ENCODE results near the gene RAD51B. TPM values are rescaled to one million over a fixed set of nuclear protein-coding genes. Genes with fewer than 3 reads are reported as not detected.
"Not testable (repeated sequence)": the region's sequence is repeated elsewhere in the genome, so short reads cannot be mapped to it uniquely, and the experiment has no call there.

RAD51B gene
- polyA plus RNA-seq, 3 donors: 3.6 to 11.6 (median 9.4) TPM

DNA sequence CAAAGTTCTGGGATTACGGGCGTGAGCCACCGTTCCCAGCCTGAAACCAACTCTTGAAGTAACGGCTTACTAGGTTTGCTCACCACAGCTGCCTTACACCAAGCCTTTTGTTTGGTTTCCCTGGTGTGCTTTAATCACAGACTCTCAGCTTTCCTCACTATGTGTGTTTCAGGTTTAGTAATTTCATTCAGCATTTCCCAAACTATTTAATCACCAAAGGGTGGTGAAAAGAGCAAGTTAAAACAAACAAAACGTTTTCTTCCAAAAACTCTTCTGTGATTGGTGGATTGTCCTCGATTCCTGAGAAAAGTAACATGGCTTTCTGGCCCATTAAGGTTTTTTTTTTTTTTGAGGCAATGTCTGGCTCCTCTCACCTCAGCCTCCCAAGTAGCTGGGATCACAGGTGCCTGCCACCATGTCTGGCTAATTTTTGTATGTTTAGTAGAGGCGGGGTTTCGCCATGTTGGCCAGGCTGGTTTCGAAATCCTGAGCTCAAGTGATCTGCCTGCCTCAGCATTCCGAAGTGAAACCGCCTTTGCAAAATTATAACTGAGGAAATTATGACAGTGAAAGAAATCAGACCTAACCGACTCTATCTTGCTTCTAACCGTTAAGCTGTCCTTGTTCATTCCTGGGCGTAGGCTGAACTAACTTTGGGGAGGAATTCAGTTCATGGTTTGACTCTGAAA is 1.7 kb upstream of the RAD51B start:
- H3K9ac ChIP-seq (ENCODE audit: insufficient read depth, low read length, poor library complexity, severe bottlenecking): no peak overlapping the region
- peaks cover 6 to 8% of the 10 kb centered on the region in 2 donors for H3K36me3 Mint-ChIP-seq
- DNase-seq: peak; percentile 29 to 53 (median 51)
- H3K4me3 ChIP-seq (replicated peaks in 1 of 3; ENCODE audit: low read depth in 2 of 3, low read length in 3 of 3): peak overlapping the region in 2 of 3 experiments; percentile 10 to 97
- no peaks in the 10 kb centered on the region for H4K20me1 ChIP-seq (ENCODE audit: insufficient read depth, low read length)
- peaks cover 0 to 2% (median 0%) of the 10 kb centered on the region in 7 donors for H3K9me3 Mint-ChIP-seq
- H3K27me3 ChIP-seq (ENCODE audit: control insufficient read depth in 2 of 2, insufficient read depth in 2 of 2, low read length in 2 of 2): no peaks in the 10 kb centered on the region
- WGBS (ENCODE audit: insufficient coverage): 57% methylated on average over 7 of the region's 14 CpGs
- TF ChIP-seq, protein P1, sequence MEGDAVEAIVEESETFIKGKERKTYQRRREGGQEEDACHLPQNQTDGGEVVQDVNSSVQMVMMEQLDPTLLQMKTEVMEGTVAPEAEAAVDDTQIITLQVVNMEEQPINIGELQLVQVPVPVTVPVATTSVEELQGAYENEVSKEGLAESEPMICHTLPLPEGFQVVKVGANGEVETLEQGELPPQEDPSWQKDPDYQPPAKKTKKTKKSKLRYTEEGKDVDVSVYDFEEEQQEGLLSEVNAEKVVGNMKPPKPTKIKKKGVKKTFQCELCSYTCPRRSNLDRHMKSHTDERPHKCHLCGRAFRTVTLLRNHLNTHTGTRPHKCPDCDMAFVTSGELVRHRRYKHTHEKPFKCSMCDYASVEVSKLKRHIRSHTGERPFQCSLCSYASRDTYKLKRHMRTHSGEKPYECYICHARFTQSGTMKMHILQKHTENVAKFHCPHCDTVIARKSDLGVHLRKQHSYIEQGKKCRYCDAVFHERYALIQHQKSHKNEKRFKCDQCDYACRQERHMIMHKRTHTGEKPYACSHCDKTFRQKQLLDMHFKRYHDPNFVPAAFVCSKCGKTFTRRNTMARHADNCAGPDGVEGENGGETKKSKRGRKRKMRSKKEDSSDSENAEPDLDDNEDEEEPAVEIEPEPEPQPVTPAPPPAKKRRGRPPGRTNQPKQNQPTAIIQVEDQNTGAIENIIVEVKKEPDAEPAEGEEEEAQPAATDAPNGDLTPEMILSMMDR (IDR thresholded peaks at IDR 0.05): no peak
- H3K9me3 ChIP-seq (replicated peaks in 1 of 2; ENCODE audit: control insufficient read depth in 1 of 2, insufficient read depth in 1 of 2, low read length in 2 of 2): no peaks in the 10 kb centered on the region
- peak overlapping the region; percentile 92 for H2AFZ ChIP-seq (ENCODE audit: insufficient read depth, low read depth, low read length, poor library complexity, severe bottlenecking)
- no peaks in the 10 kb centered on the region for H3K27me3 Mint-ChIP-seq (ENCODE audit: low read depth in 3 of 3)
- peaks cover 33% of the 10 kb centered on the region for H3K79me2 ChIP-seq (ENCODE audit: insufficient read depth, low read length)
- peaks cover 2% of the 10 kb centered on the region in 2 donors for H3K36me3 ChIP-seq (replicated peaks in 1 of 2; ENCODE audit: control insufficient read depth in 1 of 2, insufficient read depth in 2 of 2, low read length in 2 of 2)
- peaks cover 61% of the 10 kb centered on the region for H3K4me1 Mint-ChIP-seq
- peak overlapping the region; percentile 92 for H3K4me2 ChIP-seq (replicated peaks; ENCODE audit: extremely low read depth, low read length, poor library complexity, severe bottlenecking)
- peak overlapping the region; percentile 92 to 98 (median 93) for H3K27ac Mint-ChIP-seq
- intact Hi-C loops (cut with micrococcal nuclease): loop anchor here in 1 of 2 donors (5.0 to 10.0 kb wide), 2 partner anchors 121 to 397 kb away; partner anchors contain the start of gene RDH11
- peak overlapping the region; percentile 53 to 89 for H3K27ac ChIP-seq (ENCODE audit: low read depth in 1 of 2, low read length in 2 of 2)
- peak overlapping the region; percentile 67 to 82 for H3K4me3 Mint-ChIP-seq
- H3K4me1 ChIP-seq (ENCODE audit: control insufficient read depth in 1 of 2, insufficient read depth in 2 of 2, low read length in 2 of 2): peaks cover 60 to 61% of the 10 kb centered on the region in 2 donors

DNA sequence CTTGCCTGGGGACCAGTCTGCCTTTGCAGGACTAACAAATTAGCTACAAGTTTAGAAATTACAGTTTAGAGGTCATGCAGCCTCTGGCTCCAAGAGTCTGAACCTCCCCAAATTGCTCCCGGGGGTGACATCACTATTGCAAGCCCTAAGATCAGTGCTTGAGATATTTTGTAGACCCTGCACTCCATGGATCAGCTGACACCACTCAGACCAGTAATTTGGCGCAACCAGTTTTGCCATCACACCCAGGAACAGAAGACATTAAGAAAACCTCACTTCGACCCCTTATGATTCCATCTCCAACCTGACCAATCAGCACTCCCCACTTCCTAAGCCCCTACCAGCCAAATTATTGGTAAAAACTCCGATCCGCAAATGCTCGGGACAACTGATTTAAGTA is 1.1 kb upstream of the RAD51B start:
- not testable (repeated sequence) for H3K36me3 ChIP-seq (replicated peaks in 1 of 2; ENCODE audit: control insufficient read depth in 1 of 2, insufficient read depth in 2 of 2, low read length in 2 of 2); H3K27me3 Mint-ChIP-seq (ENCODE audit: low read depth in 3 of 3); H3K9me3 Mint-ChIP-seq; H3K9ac ChIP-seq (ENCODE audit: insufficient read depth, low read length, poor library complexity, severe bottlenecking); DNase-seq; H4K20me1 ChIP-seq (ENCODE audit: insufficient read depth, low read length); H3K27me3 ChIP-seq (ENCODE audit: control insufficient read depth in 2 of 2, insufficient read depth in 2 of 2, low read length in 2 of 2); H3K9me3 ChIP-seq (replicated peaks in 1 of 2; ENCODE audit: control insufficient read depth in 1 of 2, insufficient read depth in 1 of 2, low read length in 2 of 2); H3K36me3 Mint-ChIP-seq
- peaks cover 59% of the 10 kb centered on the region for H3K4me1 Mint-ChIP-seq
- Histone ChIP-seq H3K4me3 (replicated peaks in 1 of 3; ENCODE audit: low read depth in 2 of 3, low read length in 3 of 3) (peak overlapping the region in 2 of 3 experiments; percentile 10 to 97), H3K4me2 (replicated peaks; ENCODE audit: extremely low read depth, low read length, poor library complexity, severe bottlenecking) (peak overlapping the region; percentile 92), H3K4me1 (ENCODE audit: control insufficient read depth in 1 of 2, insufficient read depth in 2 of 2, low read length in 2 of 2) (peaks cover 57 to 60% of the 10 kb centered on the region in 2 donors), H2AFZ (ENCODE audit: insufficient read depth, low read depth, low read length, poor library complexity, severe bottlenecking) (peak overlapping the region; percentile 92), H3K27ac (ENCODE audit: low read depth in 1 of 2, low read length in 2 of 2) (peak overlapping the region; percentile 53 to 89), H3K79me2 (ENCODE audit: insufficient read depth, low read length) (peaks cover 33% of the 10 kb centered on the region)
- intact Hi-C loops (cut with micrococcal nuclease): loop anchor here in 1 of 2 donors (5.0 to 10.0 kb wide), 2 partner anchors 121 to 396 kb away; partner anchors contain the start of gene RDH11
- H3K4me3 Mint-ChIP-seq: peak overlapping the region; percentile 67 to 82
- 90% methylated on average over 6 of the region's 6 CpGs for WGBS (ENCODE audit: insufficient coverage)
- H3K27ac Mint-ChIP-seq: peak overlapping the region; percentile 92 to 98 (median 93)
